GM06990 (cell line): ENCODE measurements around the gene ANTKMT.

Source experiments
- DNase-seq: peaks from one replicate; pipeline ENCODE4 v3.0.0-alpha.2; 2011; ENCODE audit not compliant: insufficient read length; ENCODE audit errors: extremely low read depth
- H3K27me3 ChIP-seq: replicated peaks from 2 replicates; pipeline ENCODE4 v1.6.0; 2011; ENCODE audit warnings: low read length; ENCODE audit not compliant: control insufficient read depth, insufficient read depth
- H3K36me3 ChIP-seq: 2 replicates; pipeline ENCODE4 v1.5.1; 2011; ENCODE audit warnings: low read length; ENCODE audit not compliant: control insufficient read depth, insufficient read depth
- H3K4me3 ChIP-seq: replicated peaks from 2 replicates; pipeline ENCODE4 v1.5.1; 2011; ENCODE audit warnings: low read depth, mild to moderate bottlenecking, control low read depth, low read length
- CTCF ChIP-seq: IDR thresholded peaks from 2 replicates; pipeline ENCODE4 v1.5.1; 2011; ENCODE audit warnings: low read length, control low read depth, mild to moderate bottlenecking, inconsistent platforms; ENCODE audit not compliant: insufficient read depth, poor library complexity, severe bottlenecking

ANTKMT gene

DNA sequence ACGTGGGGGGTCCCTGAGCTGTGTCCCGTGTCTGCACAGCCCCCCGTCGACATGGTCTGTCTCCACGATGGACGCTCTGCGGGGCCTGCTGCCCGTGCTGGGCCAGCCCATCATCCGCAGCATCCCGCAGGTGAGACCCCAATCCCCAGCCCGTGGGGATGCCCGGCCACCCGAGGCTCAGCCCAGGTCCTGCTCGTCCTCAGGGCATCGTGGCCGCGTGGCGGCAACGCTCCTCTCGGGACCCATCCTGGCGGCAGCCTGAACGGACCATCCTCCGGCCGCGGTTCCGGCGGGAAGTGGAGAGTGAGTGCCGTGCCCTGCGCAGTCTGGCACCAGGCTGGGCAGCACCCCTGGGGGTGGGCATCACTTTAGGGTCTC lies 44.5 kb downstream of the ANTKMT start:
- no peaks in the 10 kb centered on the region for H3K27me3 ChIP-seq
- DNase-seq: no peak
- no peak overlapping the region for H3K4me3 ChIP-seq
- TF ChIP-seq CTCF: no peak
- no peaks in the 10 kb centered on the region for H3K36me3 ChIP-seq

- no peaks in the 10 kb centered on the region for H3K36me3 ChIP-seq
- H3K27me3 ChIP-seq: no peaks in the 10 kb centered on the region
- DNase-seq: no peak
- H3K4me3 ChIP-seq: no peak overlapping the region
- no peak for TF ChIP-seq CTCF
Observed at GRCh38 chr16:766008-766819, 45.3 kb downstream of the ANTKMT start.

DNA sequence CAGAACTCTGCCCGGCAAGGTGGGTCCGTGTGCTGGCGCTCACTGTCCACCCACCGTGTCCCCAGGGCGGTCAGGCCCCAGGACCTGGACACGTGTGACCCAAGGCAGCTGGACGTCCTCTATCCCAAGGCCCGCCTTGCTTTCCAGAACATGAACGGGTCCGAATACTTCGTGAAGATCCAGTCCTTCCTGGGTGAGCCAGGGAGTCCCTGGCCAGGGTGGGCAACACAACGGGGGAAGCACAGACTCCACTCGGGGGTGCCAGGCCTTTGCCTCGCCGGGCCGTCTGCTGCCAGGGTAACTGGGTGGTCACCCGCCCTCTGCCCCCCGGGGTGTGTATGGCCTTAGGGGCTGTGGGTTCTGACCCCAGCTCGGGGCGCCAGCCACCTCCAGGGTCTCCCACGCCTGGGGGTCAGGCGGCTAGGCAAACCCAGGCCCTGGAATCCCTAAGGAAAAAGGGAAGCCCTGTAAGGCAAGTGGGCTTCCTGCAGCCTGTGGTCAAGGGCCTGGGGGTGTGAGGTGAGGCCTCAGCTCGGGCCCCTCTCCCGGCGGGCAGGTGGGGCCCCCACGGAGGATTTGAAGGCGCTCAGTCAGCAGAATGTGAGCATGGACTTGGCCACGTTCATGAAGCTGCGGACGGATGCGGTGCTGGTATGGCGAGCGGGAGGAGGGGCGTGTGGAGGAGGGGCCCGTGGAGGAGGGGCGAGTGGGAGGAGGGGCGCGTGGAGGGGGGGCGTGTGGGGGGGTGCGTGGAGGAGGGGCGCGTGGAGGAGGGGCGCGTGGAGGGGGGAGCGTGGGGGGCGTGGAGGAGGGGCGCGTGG lies 46.1 kb downstream of the ANTKMT start:
- H3K27me3 ChIP-seq: no peaks in the 10 kb centered on the region
- TF ChIP-seq CTCF: no peak

DNA sequence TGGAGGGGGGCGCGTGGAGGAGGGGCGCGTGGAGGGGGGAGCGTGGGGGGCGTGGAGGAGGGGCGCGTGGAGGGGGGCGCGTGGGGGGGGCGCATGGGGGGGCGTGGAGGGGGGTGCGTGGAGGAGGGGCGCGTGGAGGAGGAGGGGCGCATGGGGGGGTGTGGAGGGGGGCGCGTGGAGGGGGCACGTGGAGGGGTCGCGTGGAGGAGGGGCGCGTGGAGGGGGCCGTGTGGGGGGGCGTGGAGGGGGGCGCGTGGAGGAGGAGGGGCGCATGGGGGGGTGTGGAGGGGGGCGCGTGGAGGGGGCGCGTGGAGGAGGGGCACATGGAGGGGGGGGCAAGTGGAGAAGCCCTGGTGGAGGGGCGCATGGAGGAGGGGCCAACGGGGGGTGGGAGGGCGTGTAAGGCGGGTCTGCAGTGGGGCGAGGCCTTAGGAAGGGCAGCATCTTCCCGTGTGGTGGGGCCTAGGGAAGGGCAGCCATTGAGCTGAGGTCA lies 46.8 kb downstream of the ANTKMT start:
- Histone ChIP-seq H3K36me3 (no peaks in the 10 kb centered on the region), H3K27me3 (no peaks in the 10 kb centered on the region), H3K4me3 (no peak overlapping the region)
- TF ChIP-seq CTCF: no peak
- no peak for DNase-seq

More for the DNA sequence above, 46.1 kb downstream of the ANTKMT start:
- H3K36me3 ChIP-seq: no peaks in the 10 kb centered on the region
- peak; percentile 8 for DNase-seq
- no peak overlapping the region for H3K4me3 ChIP-seq

DNA sequence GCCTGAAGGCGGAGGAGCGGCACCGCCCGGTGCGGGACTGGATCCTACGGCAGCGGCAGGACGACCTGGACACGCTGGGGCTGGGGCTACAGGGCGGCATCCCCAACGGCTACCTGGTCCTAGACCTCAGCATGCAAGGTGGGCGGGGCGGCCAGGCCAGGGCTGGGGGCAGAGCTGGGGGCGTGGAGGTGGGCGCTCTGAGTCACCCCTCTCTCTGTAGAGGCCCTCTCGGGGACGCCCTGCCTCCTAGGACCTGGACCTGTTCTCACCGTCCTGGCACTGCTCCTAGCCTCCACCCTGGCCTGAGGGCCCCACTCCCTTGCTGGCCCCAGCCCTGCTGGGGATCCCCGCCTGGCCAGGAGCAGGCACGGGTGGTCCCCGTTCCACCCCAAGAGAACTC lies 47.5 kb downstream of the ANTKMT start:
- no peaks in the 10 kb centered on the region for H3K36me3 ChIP-seq
- DNase-seq: peak; percentile 9
- no peaks in the 10 kb centered on the region for H3K27me3 ChIP-seq
- TF ChIP-seq CTCF: no peak
- H3K4me3 ChIP-seq: no peak overlapping the region
